ENCODE results near the gene KIAA1549.

The KIAA1549 gene

DNA sequence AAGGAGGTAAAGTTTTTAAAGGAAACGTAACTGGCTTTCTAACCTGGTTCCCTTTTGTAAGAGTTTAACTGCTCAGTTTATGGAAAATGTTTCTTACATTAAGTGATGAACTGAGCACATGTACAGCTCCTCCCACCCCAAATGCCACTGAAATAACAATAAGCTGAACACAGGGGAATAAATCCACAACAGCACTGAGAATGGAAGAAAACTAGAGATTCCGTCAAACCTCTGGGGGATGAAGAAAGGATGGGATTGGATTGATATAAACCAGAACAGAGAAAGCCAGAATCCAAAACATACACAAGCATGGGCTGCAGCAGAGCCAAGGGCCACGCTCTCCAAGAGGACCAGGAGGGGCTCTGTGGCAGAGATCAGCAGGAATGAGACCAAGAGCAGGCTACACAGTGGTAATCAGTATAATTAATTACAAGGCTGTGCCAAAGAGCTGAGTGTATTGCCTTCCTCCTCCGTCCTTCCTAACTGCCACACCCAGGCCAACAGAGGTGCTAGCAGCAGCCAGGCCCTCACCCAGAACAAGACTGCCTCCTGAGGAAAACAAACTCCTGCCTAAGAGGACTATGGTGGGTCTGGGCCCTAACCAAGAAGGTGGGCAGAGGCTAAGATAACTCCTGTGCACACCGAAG is 73.9 kb downstream of the KIAA1549 start:
- DNase-seq (ENCODE audit: low spot score) = no peak

DNA sequence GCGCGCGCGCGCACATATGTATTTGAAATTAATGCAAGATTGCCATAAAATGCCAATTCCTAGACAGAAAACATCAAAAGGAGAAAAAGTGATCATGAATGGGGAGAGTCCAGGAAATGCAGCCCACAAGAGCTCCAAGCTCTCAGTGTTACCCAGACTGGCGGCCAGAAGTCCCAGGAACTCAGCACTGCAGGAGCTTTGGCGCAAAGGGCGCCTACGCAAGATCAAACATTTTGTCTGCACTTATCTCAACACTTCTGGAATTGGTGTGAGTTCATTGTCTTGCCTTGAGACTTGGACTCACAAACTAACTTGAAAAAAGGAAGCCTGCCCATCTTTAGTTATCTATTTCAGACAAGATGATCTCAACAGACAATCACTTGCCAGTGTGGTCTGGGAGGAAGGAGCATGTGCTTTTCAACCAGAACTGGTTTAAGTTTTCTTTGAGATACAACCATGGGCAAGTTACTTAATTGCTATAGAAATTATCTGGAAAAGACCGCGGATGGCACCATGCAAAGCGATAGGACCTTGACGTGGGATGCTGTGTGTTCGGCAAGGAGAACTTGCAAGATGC is 77.2 kb downstream of the KIAA1549 start:
- DNase-seq (ENCODE audit: low spot score) = no peak

DNA sequence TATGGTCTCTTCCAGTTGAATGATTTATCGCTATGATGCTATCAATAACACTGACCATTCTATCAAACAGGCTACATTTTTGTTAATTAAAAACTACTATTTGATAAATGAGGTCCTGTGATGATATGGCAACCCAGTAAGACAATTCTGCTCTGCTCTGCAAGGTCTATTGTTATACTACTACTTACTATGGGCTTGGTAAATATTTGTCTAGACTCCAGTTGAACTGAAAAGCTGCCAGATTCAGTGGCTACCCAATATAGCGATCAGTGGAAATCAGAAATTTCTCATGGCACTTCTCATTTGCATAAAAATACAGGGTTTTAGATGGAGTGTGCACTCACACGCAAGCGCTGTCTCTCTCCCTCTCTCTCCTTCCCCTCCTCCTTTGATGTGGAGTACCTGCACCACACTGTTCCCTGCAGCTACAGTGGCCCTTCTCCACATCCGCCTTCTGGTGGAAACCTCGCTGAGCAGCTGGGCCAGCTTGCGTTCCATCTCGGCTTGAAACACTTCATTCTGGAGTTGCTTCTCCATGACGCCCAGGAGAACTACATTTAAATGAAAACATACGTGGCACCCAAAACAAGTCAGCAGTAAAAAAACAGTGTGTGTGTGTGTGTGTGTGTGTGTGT is 77.9 kb downstream of the KIAA1549 start:
- no peak for DNase-seq (ENCODE audit: low spot score)

DNA sequence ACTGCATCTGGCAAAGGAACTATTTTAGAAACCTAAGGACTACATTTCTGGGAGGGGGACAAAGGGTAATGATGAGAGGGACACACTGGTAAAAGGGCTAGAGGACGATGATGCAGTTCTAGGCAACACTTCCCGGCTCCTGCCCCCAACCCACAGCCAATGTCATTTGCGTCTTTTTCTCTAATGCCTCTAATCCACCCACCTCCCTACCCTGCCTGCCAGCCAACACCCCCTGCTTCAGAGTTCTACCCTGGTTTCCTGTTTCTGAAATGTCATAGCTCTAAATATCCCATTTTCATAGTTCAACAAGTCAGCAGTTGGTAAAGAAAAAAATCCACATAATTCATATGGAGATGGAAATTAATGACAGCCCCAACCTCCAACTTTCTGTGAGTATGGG is 79.0 kb downstream of the KIAA1549 start:
- DNase-seq (ENCODE audit: low spot score) = no peak

DNA sequence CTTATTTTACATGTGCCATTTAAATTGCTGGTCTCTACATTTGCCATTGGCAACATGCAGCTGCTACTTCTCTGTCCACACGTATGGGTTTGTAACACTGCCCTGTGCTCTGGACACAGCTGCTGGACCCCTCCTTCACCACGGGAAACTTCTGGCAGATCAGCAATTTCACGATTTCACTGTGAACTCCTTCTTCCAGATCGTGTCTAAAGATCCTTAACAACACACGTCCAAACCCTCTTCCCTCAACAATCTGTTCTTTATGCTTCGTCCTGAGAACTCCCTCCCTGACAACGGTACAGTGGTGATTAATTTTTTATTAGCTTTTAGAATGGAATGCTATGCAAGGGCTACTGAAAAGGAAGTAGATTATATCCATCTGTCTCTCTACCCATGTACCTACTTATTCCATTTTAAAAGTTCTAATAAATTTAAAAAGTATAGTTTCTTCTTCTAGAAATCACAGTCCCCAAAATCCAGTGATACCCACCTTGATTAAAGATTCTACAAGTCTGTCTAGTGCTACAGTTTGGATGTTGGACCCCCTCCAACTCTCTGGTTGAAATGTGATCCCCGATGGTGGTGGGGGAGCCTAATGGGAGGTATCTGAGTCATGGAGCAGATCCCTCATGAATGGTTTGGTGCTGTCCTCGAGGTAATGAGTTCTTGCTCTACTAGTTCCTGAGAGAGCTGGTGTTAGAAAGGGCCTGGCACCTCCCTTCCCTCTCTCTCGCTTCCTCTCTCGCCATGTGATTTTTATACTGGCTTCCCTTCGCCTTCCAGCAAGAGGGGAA is 81.0 kb downstream of the KIAA1549 start:
- peak; percentile 95 for DNase-seq (ENCODE audit: low spot score)

DNA sequence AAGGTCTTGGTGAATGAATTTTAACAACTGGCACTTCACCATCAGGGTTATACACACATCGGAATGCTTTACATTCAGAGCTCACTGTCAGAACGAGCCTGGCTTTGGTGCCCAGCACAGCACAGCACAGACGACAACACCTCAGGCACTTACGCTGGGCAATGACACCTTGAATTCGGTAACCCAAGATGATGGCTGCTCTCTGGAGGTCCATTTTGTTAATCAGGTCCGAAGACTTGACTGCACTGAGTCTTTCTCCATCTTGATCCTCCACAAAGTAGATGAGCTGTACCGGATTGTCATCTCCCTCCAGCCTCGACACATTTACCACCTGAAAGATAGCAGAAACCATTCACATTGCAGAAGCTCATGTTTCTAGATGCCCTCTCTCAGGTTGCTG is 82.4 kb downstream of the KIAA1549 start:
- DNase-seq (ENCODE audit: low spot score) = no peak

DNA sequence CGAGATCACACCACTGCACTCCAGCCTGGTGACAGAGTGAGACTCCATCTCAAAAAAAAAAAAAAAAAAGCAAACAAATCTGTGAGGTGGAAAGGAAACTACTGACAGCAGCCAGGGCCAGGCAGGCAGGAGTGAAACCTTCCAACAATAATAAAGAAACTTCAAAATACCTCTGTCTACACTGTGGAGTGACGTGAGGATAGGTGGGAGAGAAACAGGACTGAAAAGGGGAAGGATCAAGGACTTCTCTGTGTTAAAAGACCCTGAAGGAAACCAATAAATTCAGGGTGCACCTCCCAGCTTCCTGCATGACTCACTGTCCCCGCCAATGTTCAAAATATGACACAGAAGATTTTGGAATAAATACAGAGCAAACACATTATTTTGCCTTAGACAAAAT is 82.9 kb downstream of the KIAA1549 start:
- no peak for DNase-seq (ENCODE audit: low spot score)

DNA sequence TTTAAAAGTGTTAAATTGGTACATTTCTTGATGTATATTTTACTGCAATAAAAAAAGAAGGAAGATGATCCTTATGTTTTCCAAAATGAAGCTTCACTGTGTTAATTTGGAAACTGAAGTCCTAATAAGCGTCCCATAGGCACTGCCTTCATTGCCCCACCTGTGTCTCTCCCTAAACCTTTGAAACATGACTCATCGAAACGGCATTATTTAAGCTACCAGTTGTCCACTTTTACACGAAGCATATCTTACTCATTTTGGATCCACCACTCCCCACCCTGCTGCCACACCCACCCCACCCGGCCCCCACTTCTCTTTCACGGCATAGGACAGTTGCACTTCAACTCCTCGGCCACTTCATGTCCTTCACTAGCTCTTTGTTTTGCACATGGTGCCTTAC is 85.5 kb downstream of the KIAA1549 start:
- DNase-seq (ENCODE audit: low spot score) = no peak

DNA sequence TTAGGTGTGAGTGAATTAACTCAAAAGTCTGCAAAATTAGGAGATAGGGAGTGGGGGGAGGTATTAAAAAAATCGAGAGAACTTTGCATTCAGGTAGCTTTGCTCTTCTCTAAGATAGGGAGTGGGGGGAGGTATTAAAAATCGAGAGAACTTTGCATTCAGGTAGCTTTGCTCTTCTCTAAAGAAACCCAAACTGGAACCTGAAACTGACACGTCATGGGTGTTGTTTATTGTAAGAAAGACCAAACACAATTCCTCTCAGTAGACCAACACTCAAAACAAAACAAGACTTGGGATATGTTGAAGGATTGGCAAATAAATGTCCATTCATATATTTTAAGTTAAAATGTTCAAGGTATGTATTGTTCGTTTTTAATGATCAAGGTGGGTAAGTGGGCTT is 87.9 kb downstream of the KIAA1549 start:
- DNase-seq (ENCODE audit: low spot score) = no peak

DNA sequence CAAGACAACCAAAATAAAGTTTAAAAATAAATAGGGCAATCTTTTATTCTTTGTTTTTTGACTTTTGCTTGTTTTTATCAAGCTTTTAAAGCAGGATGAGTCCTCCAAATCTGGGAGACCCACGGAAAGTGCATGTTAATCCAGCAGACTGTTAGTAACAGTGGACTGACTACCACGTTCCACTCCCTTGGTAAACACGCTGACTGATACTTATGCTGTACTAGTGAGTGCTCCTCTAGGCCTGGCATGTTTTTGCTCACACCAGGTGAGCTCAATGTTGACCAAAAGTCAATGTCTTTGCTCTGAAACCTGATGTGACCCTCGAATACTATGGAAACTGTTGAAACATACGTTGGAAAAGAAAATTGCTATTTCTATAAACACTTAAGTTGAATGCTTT is 88.4 kb downstream of the KIAA1549 start:
- DNase-seq (ENCODE audit: low spot score) = no peak

DNA sequence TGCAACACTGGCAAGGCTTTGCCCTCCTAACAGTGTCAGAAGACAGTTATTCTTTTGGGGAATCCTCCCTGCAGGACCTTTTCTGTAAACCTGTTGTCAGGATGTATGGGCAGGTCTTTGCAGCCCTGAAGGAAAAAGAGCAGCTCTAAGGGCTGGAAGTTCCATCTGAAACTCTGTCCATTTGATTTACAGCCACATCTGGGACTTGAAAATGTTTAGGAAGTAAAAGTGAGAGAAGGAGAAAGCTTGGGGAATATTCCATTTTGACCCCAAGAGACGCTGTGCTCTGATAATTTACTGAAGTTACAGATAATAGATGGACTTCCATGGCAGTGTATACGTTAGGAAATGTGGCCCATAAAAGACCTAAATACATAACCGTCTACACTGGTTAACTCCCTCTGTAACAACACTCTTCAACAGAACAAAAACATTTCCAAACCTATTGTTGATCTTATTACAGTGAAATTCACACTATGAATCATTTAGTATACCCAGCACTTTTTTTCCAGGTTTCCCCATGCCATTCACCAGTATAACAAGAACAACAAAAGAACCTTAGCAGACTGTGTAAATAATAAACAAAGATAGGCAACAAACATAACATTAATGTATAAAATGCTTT is 89.1 kb downstream of the KIAA1549 start:
- DNase-seq (ENCODE audit: low spot score) = no peak

DNA sequence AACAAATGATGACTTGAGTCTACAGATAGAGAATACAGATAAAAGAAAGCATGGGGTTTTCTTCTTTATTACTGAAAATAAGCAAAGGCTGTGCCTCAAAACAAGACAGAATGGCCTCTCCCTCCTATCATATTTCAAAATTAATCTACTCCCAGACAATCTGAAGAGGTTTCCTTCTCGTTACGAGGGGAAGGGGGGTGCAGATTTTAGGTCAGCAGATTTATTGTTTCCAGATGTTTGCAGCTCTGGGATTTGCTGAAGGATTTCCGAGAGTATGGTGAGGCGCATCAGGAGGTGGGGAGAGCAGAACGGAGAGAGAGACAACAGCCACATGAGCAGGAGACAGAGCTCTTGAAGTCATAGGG is 89.8 kb downstream of the KIAA1549 start:
- DNase-seq (ENCODE audit: low spot score) = no peak

DNA sequence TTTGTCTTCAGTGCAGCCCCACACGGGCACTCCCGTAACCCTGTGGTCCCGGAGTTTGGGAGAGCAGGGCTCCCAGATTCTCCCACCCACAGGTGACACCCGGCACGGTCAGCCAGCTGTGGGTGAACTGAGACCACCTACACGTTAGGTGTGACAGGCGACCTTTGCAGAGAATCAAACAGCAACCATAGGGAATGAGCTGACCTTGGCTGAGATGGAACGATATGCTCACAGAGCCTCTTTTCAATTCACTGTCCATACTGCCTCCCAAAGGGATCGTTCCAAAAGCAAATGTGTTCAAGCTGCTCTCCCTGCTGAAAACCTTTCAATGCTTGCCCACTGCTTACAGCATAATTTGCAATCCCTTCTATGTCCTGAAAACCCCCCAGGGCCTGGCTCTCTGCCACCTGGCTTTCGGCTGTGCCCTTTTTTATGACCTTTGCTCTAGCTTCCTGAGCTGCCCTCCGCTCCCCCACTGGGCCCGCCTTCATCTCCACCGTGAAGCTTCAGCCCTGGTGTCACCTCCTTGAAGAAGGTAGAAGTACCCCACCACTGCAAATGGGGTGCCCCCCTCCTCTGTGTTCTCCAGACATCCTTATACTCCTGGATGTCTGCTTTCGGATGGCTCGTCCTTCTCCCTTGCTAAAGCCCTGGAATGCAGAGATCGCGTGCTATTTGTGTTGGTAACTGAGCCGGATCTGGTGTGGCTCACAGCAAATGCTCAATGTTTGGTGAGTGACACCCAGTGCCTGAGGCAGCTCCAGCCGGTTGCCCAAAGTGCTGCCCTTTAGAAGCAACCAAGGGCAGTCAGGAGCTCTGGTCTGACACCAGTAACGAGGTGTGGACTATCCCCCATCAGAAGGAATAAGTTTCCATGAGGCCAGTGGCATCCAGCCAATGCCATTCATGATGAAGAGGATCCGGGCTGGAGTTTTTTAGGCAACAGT is 90.4 kb downstream of the KIAA1549 start:
- no peak for DNase-seq (ENCODE audit: low spot score)

DNA sequence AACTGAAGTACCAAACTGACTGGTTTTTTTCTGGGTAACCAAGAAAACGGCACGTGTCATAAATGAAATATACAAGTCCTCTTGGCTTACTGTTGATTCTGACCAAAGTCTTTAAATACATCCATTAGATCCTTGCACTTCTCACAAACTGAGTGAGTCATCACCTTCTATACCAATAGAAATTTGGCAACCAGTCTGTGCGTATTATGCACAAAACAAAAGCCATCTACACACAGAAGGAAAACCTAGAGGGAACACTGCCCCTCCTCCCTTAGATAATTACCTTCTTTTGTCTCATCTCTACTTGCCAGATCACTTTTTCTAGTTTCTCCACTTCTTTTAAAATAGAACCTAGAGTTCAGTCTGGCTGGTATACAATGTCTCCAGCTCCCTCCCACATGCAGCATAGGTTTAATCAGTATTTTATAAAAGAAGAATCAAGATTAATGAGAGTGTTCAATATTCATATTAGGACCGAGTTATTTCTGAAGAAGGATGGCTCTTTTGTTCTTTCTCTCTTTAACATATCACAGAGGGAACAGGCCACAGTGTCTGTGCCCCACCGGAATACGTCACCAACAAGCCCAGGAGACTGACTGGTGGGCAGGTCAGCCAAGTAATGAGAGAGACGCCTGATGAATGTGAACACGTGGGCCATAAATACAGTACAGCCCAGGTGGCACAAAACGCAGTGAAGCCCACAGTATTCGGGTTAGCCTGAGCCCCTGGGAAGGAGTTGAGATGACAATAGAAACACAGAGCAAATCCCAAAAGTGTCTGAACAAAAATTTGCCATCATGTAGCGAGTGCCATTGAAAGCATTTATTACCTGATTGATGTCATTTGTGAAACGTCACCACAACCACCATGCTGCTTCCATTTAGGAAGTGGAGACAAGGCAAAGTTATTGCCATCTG is 91.3 kb downstream of the KIAA1549 start:
- no peak for DNase-seq (ENCODE audit: low spot score)

DNA sequence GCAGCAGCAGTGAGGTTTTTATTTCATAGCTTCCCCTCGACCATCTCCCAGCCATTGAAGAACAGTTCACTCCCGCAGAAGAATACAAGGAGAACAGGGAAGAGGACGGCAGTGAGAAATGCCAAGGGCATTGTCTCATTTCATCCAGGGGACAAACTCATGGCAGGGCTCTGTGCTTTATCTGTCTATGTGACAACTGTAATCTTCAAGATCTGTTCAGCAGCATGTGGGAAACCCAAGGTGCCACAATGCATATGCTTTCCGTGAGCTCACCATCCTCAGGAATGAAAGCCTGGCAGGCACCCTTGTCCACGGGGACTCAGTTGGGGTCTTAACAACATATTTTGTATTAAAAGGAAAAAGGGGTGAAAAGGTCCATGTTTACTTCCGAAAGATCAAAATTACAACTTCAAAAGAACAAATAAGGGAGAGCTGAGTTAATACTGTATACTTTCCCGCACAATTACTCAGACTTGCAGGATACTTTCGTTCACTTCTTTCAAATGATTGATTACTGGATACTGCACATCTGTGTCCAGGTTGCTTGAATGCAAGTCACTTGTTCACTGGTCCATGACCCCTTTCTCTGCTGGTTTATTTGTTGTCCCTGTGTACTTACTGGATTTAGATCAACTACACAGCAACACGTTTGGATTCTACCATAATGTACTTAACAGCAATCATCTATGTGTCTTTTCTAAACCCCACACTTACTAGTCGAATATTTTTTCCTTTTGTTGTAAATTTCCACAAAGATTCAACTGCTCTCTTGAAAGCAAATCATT is 93.1 kb downstream of the KIAA1549 start:
- no peak for DNase-seq (ENCODE audit: low spot score)

DNA sequence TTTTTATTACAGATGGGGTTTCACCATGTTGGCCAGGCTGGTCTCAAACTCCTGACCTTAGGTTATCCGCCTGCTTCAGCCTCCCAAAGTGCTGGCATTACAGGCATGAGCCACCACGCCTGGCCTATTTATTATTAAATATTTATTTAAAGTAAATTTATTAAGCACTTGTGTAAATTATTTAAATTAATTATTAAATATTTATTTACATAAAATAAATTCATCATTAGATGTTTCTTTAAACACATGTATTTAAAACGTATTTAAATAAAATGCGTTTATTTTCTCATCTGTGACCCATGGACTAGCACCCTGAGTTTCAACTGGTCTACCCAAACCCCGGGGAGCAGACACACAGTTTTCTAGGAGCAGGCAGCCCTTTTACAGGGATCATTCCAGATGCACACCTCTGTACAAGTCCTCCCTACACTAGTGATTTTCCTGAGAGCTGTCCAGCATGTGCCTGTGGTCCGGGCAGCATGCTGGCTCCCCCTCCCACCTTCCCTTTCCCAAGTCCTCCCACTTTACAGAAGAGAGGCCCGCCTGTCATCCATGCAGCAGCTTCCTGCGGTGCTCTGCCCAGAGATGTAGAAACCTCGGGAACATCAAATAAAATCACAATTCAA is 94.0 kb downstream of the KIAA1549 start:
- no peak for DNase-seq (ENCODE audit: low spot score)

DNA sequence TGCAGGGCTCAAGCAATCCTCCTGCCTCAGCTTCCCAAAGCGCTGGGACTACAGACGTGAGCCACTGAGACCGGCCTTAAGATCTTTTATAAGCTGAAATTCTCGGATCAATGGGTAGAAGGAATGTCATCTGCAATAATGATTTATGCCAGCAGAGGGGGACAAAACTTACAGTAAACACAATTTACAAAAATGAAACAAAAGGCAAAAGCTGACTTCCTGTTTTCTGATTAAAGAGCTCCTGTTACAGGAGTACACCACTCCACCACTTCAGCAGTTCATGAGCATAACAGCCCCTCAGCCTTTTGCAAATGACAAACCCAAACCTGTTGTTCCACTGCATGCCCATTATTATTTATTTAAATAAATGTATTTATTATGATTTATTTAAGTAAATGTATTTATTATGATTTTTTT is 94.7 kb downstream of the KIAA1549 start:
- DNase-seq (ENCODE audit: low spot score) = peak; percentile 91

DNA sequence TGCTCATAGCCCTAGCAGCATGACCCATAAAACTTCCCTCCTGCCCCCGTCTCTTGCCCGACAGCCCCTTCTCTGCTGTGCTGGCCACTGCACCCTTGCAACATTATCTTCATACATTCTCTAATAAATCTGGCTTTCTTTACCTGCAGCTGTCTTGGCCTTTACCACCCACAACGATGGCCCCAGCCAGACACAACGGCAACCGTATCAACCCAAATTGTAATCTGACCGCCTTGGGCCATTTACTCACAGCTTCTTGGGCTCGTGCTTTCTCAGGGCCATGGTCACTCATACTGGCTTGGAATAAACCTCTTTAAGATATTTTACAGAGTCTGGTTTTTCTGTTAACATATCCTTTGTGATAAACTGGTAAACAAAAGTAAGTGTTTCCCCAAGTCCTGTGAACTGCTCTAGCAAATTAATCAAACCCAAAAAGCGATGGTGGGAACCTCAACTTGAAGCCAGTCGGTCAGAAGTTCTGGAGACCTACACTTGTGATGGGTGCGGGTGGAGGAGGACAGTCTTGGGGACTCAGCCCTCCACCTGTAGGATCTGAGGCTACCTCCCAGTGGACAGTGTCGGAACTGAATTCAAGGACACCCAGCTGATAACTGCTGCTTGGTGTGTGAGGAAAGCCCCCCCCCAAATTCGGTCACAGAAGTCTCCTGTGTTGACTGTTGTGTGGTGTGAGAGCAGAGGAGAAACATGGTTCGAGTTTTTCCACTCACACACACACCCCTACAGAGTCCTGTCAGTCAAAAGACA is 95.6 kb downstream of the KIAA1549 start:
- no peak for DNase-seq (ENCODE audit: low spot score)

Data from COLO829 (cell line).